Measurements from ENCODE around the gene SGMS2. TPM values are rescaled to one million over a fixed set of nuclear protein-coding genes. Genes with fewer than 3 reads are reported as not detected.

SGMS2 gene
- total and polyA plus RNA-seq, 10 donors: 0.20 to 35.5 (median 4.9) TPM

- no peak for DNase-seq
- WGBS, 5 donors: 66 to 85% (median 69%) methylated on average over 1 of the region's 1 CpG
- intact Hi-C loops (cut with DNase I; ENCODE audit: low total_unique reads): no loop called here
These were observed 32.2 kb downstream of the SGMS2 start for GRCh38 chr4:107856901-107857300.

GRCh38 chr4:107857741-107858140 is 33.0 kb downstream of the SGMS2 start:
- Histone ChIP-seq H3K4me3 (no peak overlapping the region), H3K27ac (no peak overlapping the region), H3K36me3 (peaks cover 0 to 16% (median 0%) of the 10 kb centered on the region in 6 donors), H3K9me3 (no peaks in the 10 kb centered on the region), H3K4me1 (peaks cover 0 to 6% (median 0%) of the 10 kb centered on the region in 6 donors), H3K27me3 (replicated peaks in 1 of 7) (peaks cover 0 to 9% (median 0%) of the 10 kb centered on the region in 7 donors)
- intact Hi-C loops (cut with DNase I; ENCODE audit: low total_unique reads): no loop called here
- WGBS, 5 donors: 80 to 90% (median 85%) methylated on average over 4 of the region's 4 CpGs
- DNase-seq: no peak
- TF ChIP-seq POLR2AphosphoS5 (IDR thresholded peaks at IDR 0.05) (no peak), POLR2A (IDR thresholded peaks at IDR 0.05) (no peak), CTCF (IDR thresholded peaks at IDR 0.05 in 8 of 11, conservative IDR thresholded peaks at IDR 0.05 in 3 of 11) (no peak)

More at GRCh38 chr4:107856901-107857300, 32.2 kb downstream of the SGMS2 start:
- peaks cover 0 to 6% (median 0%) of the 10 kb centered on the region in 7 donors for H3K27me3 ChIP-seq (replicated peaks in 1 of 7)
- no peak overlapping the region for H3K4me3 ChIP-seq
- no peaks in the 10 kb centered on the region for H3K9me3 ChIP-seq
- peaks cover 0 to 6% (median 0%) of the 10 kb centered on the region in 6 donors for H3K4me1 ChIP-seq
- TF ChIP-seq CTCF (IDR thresholded peaks at IDR 0.05 in 8 of 11, conservative IDR thresholded peaks at IDR 0.05 in 3 of 11) (no peak), POLR2AphosphoS5 (IDR thresholded peaks at IDR 0.05) (no peak), POLR2A (IDR thresholded peaks at IDR 0.05) (no peak)
- H3K27ac ChIP-seq: no peak overlapping the region
- peaks cover 0 to 16% (median 0%) of the 10 kb centered on the region in 6 donors for H3K36me3 ChIP-seq

GRCh38 chr4:107858158-107858742 is 33.5 kb downstream of the SGMS2 start:
- 61 to 97% (median 75%) methylated on average over 3 of the region's 3 CpGs for WGBS, 5 donors
- DNase-seq: no peak
- Histone ChIP-seq H3K4me1 (peaks cover 0 to 5% (median 0%) of the 10 kb centered on the region in 6 donors), H3K27me3 (replicated peaks in 1 of 7) (peaks cover 0 to 12% (median 0%) of the 10 kb centered on the region in 7 donors), H3K36me3 (peaks cover 0 to 16% (median 0%) of the 10 kb centered on the region in 6 donors), H3K9me3 (no peaks in the 10 kb centered on the region), H3K27ac (no peak overlapping the region), H3K4me3 (no peak overlapping the region)
- no peak for TF ChIP-seq CTCF (IDR thresholded peaks at IDR 0.05 in 8 of 11, conservative IDR thresholded peaks at IDR 0.05 in 3 of 11)
- no peak for TF ChIP-seq POLR2A (IDR thresholded peaks at IDR 0.05)
- no peak for TF ChIP-seq POLR2AphosphoS5 (IDR thresholded peaks at IDR 0.05)
- intact Hi-C loops (cut with DNase I; ENCODE audit: low total_unique reads): no loop called here

GRCh38 chr4:107862658-107863057 is 37.9 kb downstream of the SGMS2 start:
- WGBS, 5 donors: 66 to 77% (median 71%) methylated on average over 5 of the region's 5 CpGs
- Histone ChIP-seq H3K27ac (no peak overlapping the region), H3K4me3 (no peak overlapping the region), H3K9me3 (no peaks in the 10 kb centered on the region), H3K27me3 (replicated peaks in 1 of 7) (peaks cover 0 to 11% (median 0%) of the 10 kb centered on the region in 7 donors), H3K4me1 (no peaks in the 10 kb centered on the region), H3K36me3 (peaks cover 0 to 16% (median 0%) of the 10 kb centered on the region in 6 donors)
- no peak for DNase-seq
- no peak for TF ChIP-seq CTCF (IDR thresholded peaks at IDR 0.05 in 8 of 11, conservative IDR thresholded peaks at IDR 0.05 in 3 of 11)
- TF ChIP-seq POLR2AphosphoS5 (IDR thresholded peaks at IDR 0.05): no peak
- TF ChIP-seq POLR2A (IDR thresholded peaks at IDR 0.05): no peak
- intact Hi-C loops (cut with DNase I; ENCODE audit: low total_unique reads): no loop called here
